Measurements from ENCODE around the gene RPLP2.

The RPLP2 gene

GRCh38 chr11:791658-792534 is 17.9 kb upstream of the RPLP2 start:
- no peak for DNase-seq (ENCODE audit: low spot score)

- no peak for DNase-seq (ENCODE audit: low spot score)
Observed at GRCh38 chr11:792535-792821, 17.3 kb upstream of the RPLP2 start.

GRCh38 chr11:792873-793272 is 16.9 kb upstream of the RPLP2 start:
- no peak for DNase-seq (ENCODE audit: low spot score)

GRCh38 chr11:793556-793955 is 16.2 kb upstream of the RPLP2 start:
- no peak for DNase-seq (ENCODE audit: low spot score)

- no peak for DNase-seq (ENCODE audit: low spot score)
Observed at GRCh38 chr11:794013-794765, 15.6 kb upstream of the RPLP2 start.

- no peak for DNase-seq (ENCODE audit: low spot score)
Observed at GRCh38 chr11:794766-795633, 14.8 kb upstream of the RPLP2 start.

GRCh38 chr11:795634-796564 is 13.9 kb upstream of the RPLP2 start:
- DNase-seq (ENCODE audit: low spot score), result peak; percentile 77

- DNase-seq (ENCODE audit: low spot score), result no peak
Observed at GRCh38 chr11:796565-797295, 13.0 kb upstream of the RPLP2 start.

- peak; percentile 85 for DNase-seq (ENCODE audit: low spot score)
Observed at GRCh38 chr11:797296-798092, 12.3 kb upstream of the RPLP2 start.

GRCh38 chr11:798093-798713 is 11.6 kb upstream of the RPLP2 start, which contains the start of gene SLC25A22:
Gene SLC25A22, minus strand, starts transcription at chr11:798281. Its CDS starts 3,275 bp downstream, at chr11:795006.
- peak; percentile 85 for DNase-seq (ENCODE audit: low spot score)

- DNase-seq (ENCODE audit: low spot score), result no peak
Observed at GRCh38 chr11:799641-800316, 10.0 kb upstream of the RPLP2 start.

- no peak for DNase-seq (ENCODE audit: low spot score)
Observed at GRCh38 chr11:800473-800872, 9.3 kb upstream of the RPLP2 start.

- DNase-seq (ENCODE audit: low spot score), result no peak
Observed at GRCh38 chr11:801097-801780, 8.5 kb upstream of the RPLP2 start.

GRCh38 chr11:802018-802617 is 7.6 kb upstream of the RPLP2 start:
- no peak for DNase-seq (ENCODE audit: low spot score)

GRCh38 chr11:802693-803466 is 6.9 kb upstream of the RPLP2 start:
- no peak for DNase-seq (ENCODE audit: low spot score)

GRCh38 chr11:803467-803742 is 6.4 kb upstream of the RPLP2 start:
- no peak for DNase-seq (ENCODE audit: low spot score)
